ENCODE results near the gene SVOP.
"Not testable (repeated sequence)": the region's sequence is repeated elsewhere in the genome, so short reads cannot be mapped to it uniquely, and the experiment has no call there.

SVOP gene

DNA sequence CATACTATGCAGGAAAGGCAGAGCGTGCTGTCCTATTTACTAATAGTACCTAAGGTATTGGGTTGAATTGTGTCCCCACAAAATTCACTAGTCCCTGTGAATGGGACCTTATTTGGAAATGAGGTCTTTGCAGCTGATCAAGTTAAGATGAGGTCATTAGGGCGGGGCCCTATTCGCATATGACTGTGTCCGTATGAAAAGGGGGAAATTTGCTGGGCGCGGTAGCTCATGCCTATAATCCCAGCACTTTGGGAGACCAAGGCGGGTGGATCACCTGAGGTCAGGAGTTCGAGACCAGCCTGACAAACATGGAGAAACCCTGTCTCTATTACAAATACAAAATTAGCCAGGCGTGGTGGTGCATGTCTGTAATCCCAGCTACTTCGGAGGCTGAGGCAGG is 154.8 kb downstream of the SVOP start:
- not testable (repeated sequence) for H3K27me3 ChIP-seq (ENCODE audit: insufficient read depth, low read length); H3K4me1 ChIP-seq (ENCODE audit: insufficient read depth, low read length); H3K4me3 ChIP-seq (ENCODE audit: low read length); H3K36me3 ChIP-seq (ENCODE audit: insufficient read depth, low read depth, low read length); H3K9me3 ChIP-seq (ENCODE audit: insufficient read depth, low read depth, low read length); H3K27ac ChIP-seq (ENCODE audit: low read length); H3K9ac ChIP-seq (ENCODE audit: low read depth, low read length)

- Histone ChIP-seq H3K9ac (ENCODE audit: low read depth, low read length) (no peak overlapping the region), H3K9me3 (ENCODE audit: insufficient read depth, low read depth, low read length) (no peaks in the 10 kb centered on the region), H3K4me3 (ENCODE audit: low read length) (no peak overlapping the region), H3K27me3 (ENCODE audit: insufficient read depth, low read length) (no peaks in the 10 kb centered on the region), H3K4me1 (ENCODE audit: insufficient read depth, low read length) (no peaks in the 10 kb centered on the region), H3K36me3 (ENCODE audit: insufficient read depth, low read depth, low read length) (no peaks in the 10 kb centered on the region), H3K27ac (ENCODE audit: low read length) (no peak overlapping the region)
These were observed 155.7 kb downstream of the SVOP start for GRCh38 chr12:108865169-108865568.

GRCh38 chr12:108862588-108862959 is 158.3 kb downstream of the SVOP start:
- H3K27ac ChIP-seq (ENCODE audit: low read length) = no peak overlapping the region
- no peak overlapping the region for H3K9ac ChIP-seq (ENCODE audit: low read depth, low read length)
- H3K4me3 ChIP-seq (ENCODE audit: low read length) = no peak overlapping the region

DNA sequence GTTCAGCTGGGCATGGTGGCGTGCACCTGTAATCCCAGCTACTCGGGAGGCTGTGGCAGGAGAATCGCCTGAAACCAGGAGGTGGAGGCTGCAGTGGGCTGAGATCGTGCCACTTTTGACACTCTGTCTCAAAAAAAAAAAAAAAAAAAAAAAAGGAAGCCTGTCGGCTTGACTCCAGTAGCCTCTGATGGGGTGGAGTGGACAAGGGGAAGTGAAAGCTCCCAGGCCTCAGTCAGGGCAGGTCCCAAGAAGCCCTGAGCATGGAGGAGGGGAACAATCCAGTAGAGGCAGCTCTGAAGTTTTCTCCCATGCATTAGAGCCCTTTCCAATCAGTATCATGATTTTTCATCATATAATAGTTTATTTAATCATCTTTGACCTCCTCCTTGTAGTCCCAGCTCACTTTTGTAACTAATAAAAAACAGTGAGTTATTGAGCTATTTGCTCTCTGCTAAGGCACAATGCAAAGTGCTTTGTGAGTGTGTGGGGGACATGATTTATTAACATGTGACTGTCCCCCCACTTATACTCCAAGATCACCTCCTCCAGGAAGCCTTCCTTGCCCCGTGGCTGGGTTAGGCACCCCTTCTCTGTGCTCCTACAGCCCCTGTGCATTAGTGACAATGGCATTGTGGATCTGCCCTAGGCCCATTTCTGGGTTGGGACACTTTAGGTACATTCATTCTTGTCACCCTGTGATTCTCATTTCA is 158.8 kb downstream of the SVOP start:
- Histone ChIP-seq H3K27ac (ENCODE audit: low read length) (no peak overlapping the region), H3K4me1 (ENCODE audit: insufficient read depth, low read length) (peaks cover 5% of the 10 kb centered on the region), H3K36me3 (ENCODE audit: insufficient read depth, low read depth, low read length) (no peaks in the 10 kb centered on the region), H3K27me3 (ENCODE audit: insufficient read depth, low read length) (peaks cover 14% of the 10 kb centered on the region; the same call in 1 of the 2 replicates), H3K9me3 (ENCODE audit: insufficient read depth, low read depth, low read length) (no peaks in the 10 kb centered on the region), H3K9ac (ENCODE audit: low read depth, low read length) (no peak overlapping the region), H3K4me3 (ENCODE audit: low read length) (no peak overlapping the region)

More at GRCh38 chr12:108862588-108862959, 158.3 kb downstream of the SVOP start:
- H3K9me3 ChIP-seq (ENCODE audit: insufficient read depth, low read depth, low read length) = no peaks in the 10 kb centered on the region
- H3K4me1 ChIP-seq (ENCODE audit: insufficient read depth, low read length) = peaks cover 5% of the 10 kb centered on the region
- no peaks in the 10 kb centered on the region for H3K36me3 ChIP-seq (ENCODE audit: insufficient read depth, low read depth, low read length)
- H3K27me3 ChIP-seq (ENCODE audit: insufficient read depth, low read length) = peaks cover 14% of the 10 kb centered on the region; the same call in 1 of the 2 replicates

GRCh38 chr12:108860443-108860842 is 160.4 kb downstream of the SVOP start:
- Histone ChIP-seq H3K27ac (ENCODE audit: low read length) (no peak overlapping the region), H3K4me3 (ENCODE audit: low read length) (no peak overlapping the region), H3K4me1 (ENCODE audit: insufficient read depth, low read length) (peaks cover 10% of the 10 kb centered on the region)

GRCh38 chr12:108859923-108860291 is 161.0 kb downstream of the SVOP start:
- Histone ChIP-seq H3K36me3 (ENCODE audit: insufficient read depth, low read depth, low read length) (no peaks in the 10 kb centered on the region), H3K9me3 (ENCODE audit: insufficient read depth, low read depth, low read length) (peaks cover 3% of the 10 kb centered on the region; the same call in 1 of the 2 replicates), H3K27me3 (ENCODE audit: insufficient read depth, low read length) (peaks cover 14% of the 10 kb centered on the region; the same call in 1 of the 2 replicates), H3K4me3 (ENCODE audit: low read length) (no peak overlapping the region), H3K4me1 (ENCODE audit: insufficient read depth, low read length) (peaks cover 10% of the 10 kb centered on the region), H3K9ac (ENCODE audit: low read depth, low read length) (no peak overlapping the region), H3K27ac (ENCODE audit: low read length) (no peak overlapping the region)

More at GRCh38 chr12:108860443-108860842, 160.4 kb downstream of the SVOP start:
- Histone ChIP-seq H3K9me3 (ENCODE audit: insufficient read depth, low read depth, low read length) (no peaks in the 10 kb centered on the region), H3K27me3 (ENCODE audit: insufficient read depth, low read length) (peaks cover 14% of the 10 kb centered on the region; the same call in 1 of the 2 replicates), H3K36me3 (ENCODE audit: insufficient read depth, low read depth, low read length) (no peaks in the 10 kb centered on the region), H3K9ac (ENCODE audit: low read depth, low read length) (no peak overlapping the region)

GRCh38 chr12:108859141-108859922 is 161.5 kb downstream of the SVOP start:
- peaks cover 14% of the 10 kb centered on the region; the same call in 1 of the 2 replicates for H3K27me3 ChIP-seq (ENCODE audit: insufficient read depth, low read length)

GRCh38 chr12:108858311-108859074 is 162.4 kb downstream of the SVOP start:
- Histone ChIP-seq H3K36me3 (ENCODE audit: insufficient read depth, low read depth, low read length) (no peaks in the 10 kb centered on the region; the same call in 1 of the 2 replicates), H3K4me3 (ENCODE audit: low read length) (peak overlapping the region; percentile 67), H3K27me3 (ENCODE audit: insufficient read depth, low read length) (peaks cover 14% of the 10 kb centered on the region; the same call in 1 of the 2 replicates), H3K9me3 (ENCODE audit: insufficient read depth, low read depth, low read length) (peaks cover 5% of the 10 kb centered on the region; the same call in 1 of the 2 replicates), H3K9ac (ENCODE audit: low read depth, low read length) (peak overlapping the region; percentile 23; the same call in 1 of the 2 replicates), H3K27ac (ENCODE audit: low read length) (no peak overlapping the region), H3K4me1 (ENCODE audit: insufficient read depth, low read length) (peaks cover 10% of the 10 kb centered on the region)

More at GRCh38 chr12:108859141-108859922, 161.5 kb downstream of the SVOP start:
- H3K9me3 ChIP-seq (ENCODE audit: insufficient read depth, low read depth, low read length); H3K9ac ChIP-seq (ENCODE audit: low read depth, low read length); H3K27ac ChIP-seq (ENCODE audit: low read length); H3K36me3 ChIP-seq (ENCODE audit: insufficient read depth, low read depth, low read length): not testable (repeated sequence)
- Histone ChIP-seq H3K4me1 (ENCODE audit: insufficient read depth, low read length) (peaks cover 10% of the 10 kb centered on the region), H3K4me3 (ENCODE audit: low read length) (peak overlapping the region; percentile 67; the same call in 1 of the 2 replicates)

Data from iPS-20b (cell line).